ENCODE measurements around the gene PTH2. TPM values are rescaled to one million over a fixed set of nuclear protein-coding genes. Genes with fewer than 3 reads are reported as not detected.

Gene PTH2
- total and polyA plus RNA-seq, 2 donors (not counting 3 experiments of a cell fraction or from before 2014, with no cell fraction given), result not detected

- H3K27me3 ChIP-seq (ENCODE audit: control insufficient read depth in 2 of 2, insufficient read depth in 2 of 2, low read length in 2 of 2), result peaks cover 81 to 92% of the 10 kb centered on the region in 2 experiments
- ChIA-PET CTCF (interaction anchor here (2.1 to 2.4 kb wide), 2 partner anchors 9 to 18 kb away, joined by 7 to 10 read pairs; no protein-coding TSS in a partner anchor), POLR2A (no interaction called here)
- no peaks in the 10 kb centered on the region for H3K9me3 ChIP-seq (replicated peaks; ENCODE audit: control insufficient read depth, insufficient read depth, low read length)
- no peak within 1 kb of the TSS for H3K27ac ChIP-seq (ENCODE audit: insufficient read depth, low read depth, low read length)
- DNase-seq (ENCODE audit: low read depth, low spot score) (no peak), FAIRE-seq (no peak)
- H3K9me1 ChIP-seq (replicated peaks; ENCODE audit: control insufficient read depth, extremely low read depth, insufficient read depth, low read length), result no peaks in the 10 kb centered on the region
- dilution Hi-C loops (cut with MboI; ENCODE audit: extremely low pct_ligation_motif_present, low sequenced_read_pairs) (no loop called here), intact Hi-C loops (cut with micrococcal nuclease) (no loop called here)
- TF ChIP-seq POLR2A (IDR thresholded peaks at IDR 0.05; ENCODE audit: low read depth, low read length) (no peak), JUN (IDR thresholded peaks at IDR 0.05; ENCODE audit: borderline replicate concordance, insufficient read depth, insufficient read length, low read depth) (no peak), MYC (IDR thresholded peaks at IDR 0.05; ENCODE audit: low read depth, low read length) (no peak), GATA2 (IDR thresholded peaks at IDR 0.05; ENCODE audit: insufficient read depth, insufficient read length, low read depth, low read length) (no peak), EZH2 (IDR thresholded peaks at IDR 0.05; ENCODE audit: borderline replicate concordance, low read depth, low read length, severe bottlenecking) (no peak), FOS (IDR thresholded peaks at IDR 0.05; ENCODE audit: borderline replicate concordance, insufficient read depth, low read length) (no peak)
- no peak within 1 kb of the TSS for H3K9ac ChIP-seq (replicated peaks; ENCODE audit: extremely low read depth, insufficient read depth, low read length)
- no peak within 1 kb of the TSS for H3K4me2 ChIP-seq (ENCODE audit: insufficient read depth, low read length)
- BruUV-seq (replicated peaks), result no TSS peak
- H3K4me1 ChIP-seq (ENCODE audit: control insufficient read depth, extremely low read depth, insufficient read depth, low read length), result no peaks in the 10 kb centered on the region
- H2AFZ ChIP-seq (ENCODE audit: low read depth, low read length), result no peak within 1 kb of the TSS
- H4K20me1 ChIP-seq (replicated peaks; ENCODE audit: control insufficient read depth, extremely low read depth, insufficient read depth, low read length), result no peaks in the 10 kb centered on the region
- no peaks in the 10 kb centered on the region for H3K36me3 ChIP-seq (ENCODE audit: control insufficient read depth in 2 of 2, extremely low read depth in 1 of 2, insufficient read depth in 2 of 2, low read length in 2 of 2)
- H3K4me3 ChIP-seq (replicated peaks in 1 of 3; ENCODE audit: insufficient read depth in 1 of 3, low read depth in 1 of 3, low read length in 3 of 3), result no peak within 1 kb of the TSS
- no peaks in the 10 kb centered on the region for H3K79me2 ChIP-seq (ENCODE audit: control insufficient read depth, insufficient read depth, low read length)
Observed at GRCh38 chr19:49425178-49425577, 1.9 kb upstream of the PTH2 start, which contains the start of gene GFY. Gene GFY (plus strand): TSS chr19:49425388. CDS start chr19:49426431, 1,043 bp downstream.

- no peaks in the 10 kb centered on the region for H3K4me1 ChIP-seq (ENCODE audit: control insufficient read depth, extremely low read depth, insufficient read depth, low read length)
- H2AFZ ChIP-seq (ENCODE audit: low read depth, low read length), result no peak overlapping the region
- no peak overlapping the region for H3K4me2 ChIP-seq (ENCODE audit: insufficient read depth, low read length)
- no peaks in the 10 kb centered on the region for H3K9me1 ChIP-seq (replicated peaks; ENCODE audit: control insufficient read depth, extremely low read depth, insufficient read depth, low read length)
- H3K27me3 ChIP-seq (ENCODE audit: control insufficient read depth in 2 of 2, insufficient read depth in 2 of 2, low read length in 2 of 2), result peaks cover 76 to 92% of the 10 kb centered on the region in 2 experiments
- no peak for TF ChIP-seq EZH2 (IDR thresholded peaks at IDR 0.05; ENCODE audit: borderline replicate concordance, low read depth, low read length, severe bottlenecking)
- no peak for TF ChIP-seq JUN (IDR thresholded peaks at IDR 0.05; ENCODE audit: borderline replicate concordance, insufficient read depth, insufficient read length, low read depth)
- TF ChIP-seq POLR2A (IDR thresholded peaks at IDR 0.05; ENCODE audit: low read depth, low read length), result no peak
- no peak for TF ChIP-seq MYC (IDR thresholded peaks at IDR 0.05; ENCODE audit: low read depth, low read length)
- no peak for TF ChIP-seq FOS (IDR thresholded peaks at IDR 0.05; ENCODE audit: borderline replicate concordance, insufficient read depth, low read length)
- no peak for TF ChIP-seq MAX (IDR thresholded peaks at IDR 0.05; ENCODE audit: insufficient read depth, insufficient read length)
- TF ChIP-seq CTCF (IDR thresholded peaks at IDR 0.05; ENCODE audit: extremely low read depth in 1 of 2, insufficient read depth in 1 of 2, low read depth in 1 of 2, low read length in 2 of 2), result no peak
- TF ChIP-seq POLR2AphosphoS5 (IDR thresholded peaks at IDR 0.05; ENCODE audit: insufficient read depth, low read depth, low read length), result no peak
- TF ChIP-seq GATA2 (IDR thresholded peaks at IDR 0.05; ENCODE audit: insufficient read depth, insufficient read length, low read depth, low read length), result no peak
- no peaks in the 10 kb centered on the region for H3K9me3 ChIP-seq (replicated peaks; ENCODE audit: control insufficient read depth, insufficient read depth, low read length)
- CTCF ChIA-PET, result no interaction called here
- no peak for FAIRE-seq
- intact Hi-C loops (cut with micrococcal nuclease), result no loop called here
- POLR2A ChIA-PET, result no interaction called here
- dilution Hi-C loops (cut with MboI; ENCODE audit: extremely low pct_ligation_motif_present, low sequenced_read_pairs), result no loop called here
- H3K36me3 ChIP-seq (ENCODE audit: control insufficient read depth in 2 of 2, extremely low read depth in 1 of 2, insufficient read depth in 2 of 2, low read length in 2 of 2), result no peaks in the 10 kb centered on the region
- no peak overlapping the region for H3K9ac ChIP-seq (replicated peaks; ENCODE audit: extremely low read depth, insufficient read depth, low read length)
- no peak for DNase-seq (ENCODE audit: low read depth, low spot score)
- no peaks in the 10 kb centered on the region for H4K20me1 ChIP-seq (replicated peaks; ENCODE audit: control insufficient read depth, extremely low read depth, insufficient read depth, low read length)
- no peaks in the 10 kb centered on the region for H3K79me2 ChIP-seq (ENCODE audit: control insufficient read depth, insufficient read depth, low read length)
- H3K4me3 ChIP-seq (replicated peaks in 1 of 3; ENCODE audit: insufficient read depth in 1 of 3, low read depth in 1 of 3, low read length in 3 of 3), result no peak overlapping the region
- BruUV-seq (replicated peaks), result no TSS peak
- no peak overlapping the region for H3K27ac ChIP-seq (ENCODE audit: insufficient read depth, low read depth, low read length)
Observed at GRCh38 chr19:49423985-49424303, 703 bp upstream of the PTH2 start.
